H9 (cell line): Measurements from ENCODE around the gene DSG2. TPM values are rescaled to one million over a fixed set of nuclear protein-coding genes. Genes with fewer than 3 reads are reported as not detected.

Source experiments
- DNase-seq: peaks from one replicate; pipeline ENCODE4 v3.0.0-alpha.2; 2017
- H2AFZ ChIP-seq: one replicate; pipeline ENCODE4 v1.6.1; 2013; ENCODE audit warnings: mild to moderate bottlenecking, low read length, control low read depth, moderate library complexity
- H2AK5ac ChIP-seq: 2 replicates; pipeline ENCODE4 v1.6.1; 2013; ENCODE audit warnings: low read length, control low read depth, mixed read lengths; ENCODE audit not compliant: insufficient read length
- H2BK120ac ChIP-seq: one replicate; pipeline ENCODE4 v1.6.1; 2013; ENCODE audit warnings: low read depth, mild to moderate bottlenecking, low read length, control low read depth, inconsistent platforms; ENCODE audit not compliant: poor library complexity, severe bottlenecking
- H2BK12ac ChIP-seq: 2 replicates; pipeline ENCODE4 v1.6.1; 2013; ENCODE audit warnings: low read length, control low read depth, mixed read lengths, low read depth; ENCODE audit not compliant: insufficient read length
- H2BK15ac ChIP-seq: 2 replicates; pipeline ENCODE4 v1.6.1; 2013; ENCODE audit warnings: low read depth, low read length, control low read depth
- H2BK20ac ChIP-seq: one replicate; pipeline ENCODE4 v1.6.1; 2013; ENCODE audit warnings: low read depth, mild to moderate bottlenecking, low read length, control low read depth, inconsistent platforms; ENCODE audit not compliant: poor library complexity, severe bottlenecking
- H2BK5ac ChIP-seq: 2 replicates; pipeline ENCODE4 v1.6.1; 2013; ENCODE audit warnings: low read length, control low read depth, mixed read lengths; ENCODE audit not compliant: insufficient read length
- H3K14ac ChIP-seq: 2 replicates; pipeline ENCODE4 v1.6.1; 2013; ENCODE audit warnings: low read length, control low read depth; ENCODE audit not compliant: insufficient read depth
- H3K18ac ChIP-seq: 2 replicates; pipeline ENCODE4 v1.6.1; 2013; ENCODE audit warnings: low read depth, mild to moderate bottlenecking, mixed read lengths, low read length, control low read depth; ENCODE audit not compliant: insufficient read length
- H3K23ac ChIP-seq: 2 replicates; pipeline ENCODE4 v1.6.1; 2013; ENCODE audit warnings: low read length, control low read depth, mixed read lengths, low read depth; ENCODE audit not compliant: insufficient read length
- H3K23me2 ChIP-seq: 2 replicates; pipeline ENCODE4 v1.6.1; 2013; ENCODE audit warnings: low read depth, mild to moderate bottlenecking, mixed read lengths, low read length, control low read depth; ENCODE audit not compliant: insufficient read length, poor library complexity, severe bottlenecking
- H3K27ac ChIP-seq: 2 replicates; pipeline ENCODE4 v1.5.1; 2013; ENCODE audit warnings: low read length, control low read depth, mixed read lengths, low read depth; ENCODE audit not compliant: insufficient read length
- H3K27me3 ChIP-seq: 2 replicates; pipeline ENCODE4 v1.6.1; 2013; ENCODE audit warnings: low read length, control low read depth, inconsistent platforms; ENCODE audit not compliant: insufficient read depth
- H3K4ac ChIP-seq: 2 replicates; pipeline ENCODE4 v1.6.1; 2013; ENCODE audit warnings: low read depth, mild to moderate bottlenecking, control low read depth, inconsistent platforms, low read length, moderate library complexity
- H3K4me1 ChIP-seq: 2 replicates; pipeline ENCODE4 v1.6.1; 2013; ENCODE audit warnings: low read length, control low read depth, inconsistent platforms; ENCODE audit not compliant: insufficient read depth
- H3K4me2 ChIP-seq: 2 replicates; pipeline ENCODE4 v1.6.1; 2013; ENCODE audit warnings: low read length, control low read depth, mixed read lengths; ENCODE audit not compliant: insufficient read length, insufficient read depth
- H3K56ac ChIP-seq: 2 replicates; pipeline ENCODE4 v1.6.1; 2013; ENCODE audit warnings: low read depth, mild to moderate bottlenecking, mixed read lengths, low read length, control low read depth; ENCODE audit not compliant: insufficient read length
- H3K79me1 ChIP-seq: 2 replicates; pipeline ENCODE4 v1.6.1; 2013; ENCODE audit warnings: low read depth, mild to moderate bottlenecking, moderate library complexity, low read length, control low read depth, inconsistent platforms; ENCODE audit not compliant: insufficient read depth, poor library complexity, severe bottlenecking
- H3K79me2 ChIP-seq: 2 replicates; pipeline ENCODE4 v1.6.1; 2013; ENCODE audit warnings: low read length, control low read depth, inconsistent platforms; ENCODE audit not compliant: insufficient read depth
- H3K9ac ChIP-seq: 2 replicates; pipeline ENCODE4 v1.6.1; 2013; ENCODE audit warnings: low read length, control low read depth, mixed read lengths; ENCODE audit not compliant: insufficient read length; ENCODE audit errors: extremely low read depth
- H3K9me3 ChIP-seq: one replicate; pipeline ENCODE4 v1.6.1; 2013; ENCODE audit warnings: low read depth, low read length, inconsistent platforms; ENCODE audit not compliant: control insufficient read depth
- H3T11ph ChIP-seq: one replicate; pipeline ENCODE4 v1.6.1; 2013; ENCODE audit warnings: mild to moderate bottlenecking, low read length, control low read depth, inconsistent platforms
- H4K20me1 ChIP-seq: one replicate; pipeline ENCODE4 v1.6.1; 2013; ENCODE audit not compliant: control insufficient read depth, insufficient read length, insufficient read depth
- H4K5ac ChIP-seq: 2 replicates; pipeline ENCODE4 v1.6.1; 2013; ENCODE audit warnings: low read depth, mild to moderate bottlenecking, mixed read lengths, low read length, control low read depth; ENCODE audit not compliant: insufficient read length
- H4K8ac ChIP-seq: replicated peaks from 2 replicates; pipeline ENCODE4 v1.6.1; 2013; ENCODE audit warnings: low read length, control low read depth, mixed read lengths, low read depth; ENCODE audit not compliant: insufficient read length
- H4K91ac ChIP-seq: 2 replicates; pipeline ENCODE4 v1.6.1; 2013; ENCODE audit warnings: low read depth, mild to moderate bottlenecking, moderate library complexity, mixed read lengths, low read length, control low read depth; ENCODE audit not compliant: insufficient read length
- H3K27ac Mint-ChIP-seq, 3 experiments: 2 replicates in 2 of 3; 3 replicates in 1 of 3; pipeline ENCODE4 v1.8.0; 2020 to 2021; ENCODE audit warnings: mixed read lengths in 3 of 3, mild to moderate bottlenecking in 1 of 3, moderate library complexity in 1 of 3
- H3K27me3 Mint-ChIP-seq: 2 replicates; pipeline ENCODE4 v1.8.0; 2021; ENCODE audit warnings: low read depth, mild to moderate bottlenecking, moderate library complexity, mixed read lengths
- H3K36me3 Mint-ChIP-seq, 3 experiments: 2 replicates in 2 of 3; 3 replicates in 1 of 3; pipeline ENCODE4 v1.8.0; 2020 to 2021; ENCODE audit warnings: low read depth in 3 of 3, mixed read lengths in 3 of 3; ENCODE audit not compliant: insufficient read depth in 1 of 3
- H3K4me1 Mint-ChIP-seq, 2 experiments: 2 replicates each; pipeline ENCODE4 v1.8.0; 2020; ENCODE audit warnings: mixed read lengths in 2 of 2
- H3K4me3 Mint-ChIP-seq, 2 experiments: 2 replicates in 1 of 2; 3 replicates in 1 of 2; pipeline ENCODE4 v1.8.0; 2020 to 2021; ENCODE audit warnings: mild to moderate bottlenecking in 2 of 2, mixed read lengths in 2 of 2, moderate library complexity in 1 of 2
- H3K9me3 Mint-ChIP-seq, 2 experiments: 2 replicates in 1 of 2; 3 replicates in 1 of 2; pipeline ENCODE4 v1.8.0; 2020; ENCODE audit warnings: mild to moderate bottlenecking in 2 of 2, mixed read lengths in 2 of 2, moderate library complexity in 1 of 2
- CTCF ChIP-seq: fragments of 200-600 bp; sonication (generic); conservative IDR thresholded peaks from 3 replicates; pipeline ENCODE4 v1.8.0; 2021; ENCODE audit warnings: antibody characterized with exemption, mild to moderate bottlenecking
- whole genome bisulfite sequencing: extraction: QIAGEN DNeasy Blood & Tissue Kit; methylation state at CpG from one replicate; pipeline ENCODE4 v1.1.7; 2013; ENCODE audit warnings: missing lambda C conversion rate, low lambda C conversion rate, mixed read lengths; ENCODE audit not compliant: insufficient read length; ENCODE audit errors: extremely low coverage; 5-methylcytosine and 5-hydroxymethylcytosine counted together
- total RNA-seq: library from RNA; stranded (reverse); gene quantifications from 2 replicates; pipeline ENCODE4 v1.2.1, GENCODE V29; 2021

The DSG2 gene
- total RNA-seq, 1 experiment from 2014 or later, result 107 TPM

- no peaks in the 10 kb centered on the region for H4K20me1 ChIP-seq
- no peak overlapping the region for H4K91ac ChIP-seq
- Mint-ChIP-seq H3K4me3 (no peak overlapping the region), H3K9me3 (no peaks in the 10 kb centered on the region), H3K36me3 (peaks cover 31 to 81% (median 76%) of the 10 kb centered on the region in 3 experiments), H3K27ac (no peak overlapping the region), H3K27me3 (no peaks in the 10 kb centered on the region), H3K4me1 (no peaks in the 10 kb centered on the region)
- no peak overlapping the region for H2AK5ac ChIP-seq
- no peak overlapping the region for H4K8ac ChIP-seq
- no peak overlapping the region for H3T11ph ChIP-seq
- no peak overlapping the region for H3K23ac ChIP-seq
- H2AFZ ChIP-seq, result no peak overlapping the region
- H2BK15ac ChIP-seq, result no peak overlapping the region
- H3K56ac ChIP-seq, result no peak overlapping the region
- H3K27me3 ChIP-seq, result no peaks in the 10 kb centered on the region
- H3K4me1 ChIP-seq, result no peaks in the 10 kb centered on the region
- no peak for DNase-seq
- H3K18ac ChIP-seq, result no peak overlapping the region
- H4K5ac ChIP-seq, result no peak overlapping the region
- no peak overlapping the region for H3K4ac ChIP-seq
- no peaks in the 10 kb centered on the region for H3K79me2 ChIP-seq
- TF ChIP-seq CTCF, result no peak
- no CpG with 5 or more reads among the region's 7 CpGs for WGBS
- no peak overlapping the region for H3K9ac ChIP-seq
- no peak overlapping the region for H2BK5ac ChIP-seq
- H3K4me2 ChIP-seq, result no peak overlapping the region
- no peak overlapping the region for H3K14ac ChIP-seq
- no peaks in the 10 kb centered on the region for H3K23me2 ChIP-seq
- H3K27ac ChIP-seq, result no peak overlapping the region
- no peak overlapping the region for H2BK120ac ChIP-seq
- no peaks in the 10 kb centered on the region for H3K79me1 ChIP-seq
- no peak overlapping the region for H2BK20ac ChIP-seq
- H2BK12ac ChIP-seq, result no peak overlapping the region
- no peaks in the 10 kb centered on the region for H3K9me3 ChIP-seq
Observed at GRCh38 chr18:31526374-31526773, 28.4 kb downstream of the DSG2 start.
